H9 (cell line): ENCODE measurements around the gene L3MBTL4. TPM values are rescaled to one million over a fixed set of nuclear protein-coding genes. Genes with fewer than 3 reads are reported as not detected.

Experiments used
- DNase-seq: peaks from one replicate; pipeline ENCODE4 v3.0.0-alpha.2; 2017
- H2AFZ ChIP-seq: one replicate; pipeline ENCODE4 v1.6.1; 2013; ENCODE audit warnings: mild to moderate bottlenecking, low read length, control low read depth, moderate library complexity
- H2AK5ac ChIP-seq: 2 replicates; pipeline ENCODE4 v1.6.1; 2013; ENCODE audit warnings: low read length, control low read depth, mixed read lengths; ENCODE audit not compliant: insufficient read length
- H2BK120ac ChIP-seq: one replicate; pipeline ENCODE4 v1.6.1; 2013; ENCODE audit warnings: low read depth, mild to moderate bottlenecking, low read length, control low read depth, inconsistent platforms; ENCODE audit not compliant: poor library complexity, severe bottlenecking
- H2BK12ac ChIP-seq: 2 replicates; pipeline ENCODE4 v1.6.1; 2013; ENCODE audit warnings: low read length, control low read depth, mixed read lengths, low read depth; ENCODE audit not compliant: insufficient read length
- H2BK15ac ChIP-seq: 2 replicates; pipeline ENCODE4 v1.6.1; 2013; ENCODE audit warnings: low read depth, low read length, control low read depth
- H2BK20ac ChIP-seq: one replicate; pipeline ENCODE4 v1.6.1; 2013; ENCODE audit warnings: low read depth, mild to moderate bottlenecking, low read length, control low read depth, inconsistent platforms; ENCODE audit not compliant: poor library complexity, severe bottlenecking
- H2BK5ac ChIP-seq: 2 replicates; pipeline ENCODE4 v1.6.1; 2013; ENCODE audit warnings: low read length, control low read depth, mixed read lengths; ENCODE audit not compliant: insufficient read length
- H3K14ac ChIP-seq: 2 replicates; pipeline ENCODE4 v1.6.1; 2013; ENCODE audit warnings: low read length, control low read depth; ENCODE audit not compliant: insufficient read depth
- H3K18ac ChIP-seq: 2 replicates; pipeline ENCODE4 v1.6.1; 2013; ENCODE audit warnings: low read depth, mild to moderate bottlenecking, mixed read lengths, low read length, control low read depth; ENCODE audit not compliant: insufficient read length
- H3K23ac ChIP-seq: 2 replicates; pipeline ENCODE4 v1.6.1; 2013; ENCODE audit warnings: low read length, control low read depth, mixed read lengths, low read depth; ENCODE audit not compliant: insufficient read length
- H3K23me2 ChIP-seq: 2 replicates; pipeline ENCODE4 v1.6.1; 2013; ENCODE audit warnings: low read depth, mild to moderate bottlenecking, mixed read lengths, low read length, control low read depth; ENCODE audit not compliant: insufficient read length, poor library complexity, severe bottlenecking
- H3K27ac ChIP-seq: 2 replicates; pipeline ENCODE4 v1.5.1; 2013; ENCODE audit warnings: low read length, control low read depth, mixed read lengths, low read depth; ENCODE audit not compliant: insufficient read length
- H3K27me3 ChIP-seq: 2 replicates; pipeline ENCODE4 v1.6.1; 2013; ENCODE audit warnings: low read length, control low read depth, inconsistent platforms; ENCODE audit not compliant: insufficient read depth
- H3K4ac ChIP-seq: 2 replicates; pipeline ENCODE4 v1.6.1; 2013; ENCODE audit warnings: low read depth, mild to moderate bottlenecking, control low read depth, inconsistent platforms, low read length, moderate library complexity
- H3K4me1 ChIP-seq: 2 replicates; pipeline ENCODE4 v1.6.1; 2013; ENCODE audit warnings: low read length, control low read depth, inconsistent platforms; ENCODE audit not compliant: insufficient read depth
- H3K4me2 ChIP-seq: 2 replicates; pipeline ENCODE4 v1.6.1; 2013; ENCODE audit warnings: low read length, control low read depth, mixed read lengths; ENCODE audit not compliant: insufficient read length, insufficient read depth
- H3K56ac ChIP-seq: 2 replicates; pipeline ENCODE4 v1.6.1; 2013; ENCODE audit warnings: low read depth, mild to moderate bottlenecking, mixed read lengths, low read length, control low read depth; ENCODE audit not compliant: insufficient read length
- H3K79me1 ChIP-seq: 2 replicates; pipeline ENCODE4 v1.6.1; 2013; ENCODE audit warnings: low read depth, mild to moderate bottlenecking, moderate library complexity, low read length, control low read depth, inconsistent platforms; ENCODE audit not compliant: insufficient read depth, poor library complexity, severe bottlenecking
- H3K79me2 ChIP-seq: 2 replicates; pipeline ENCODE4 v1.6.1; 2013; ENCODE audit warnings: low read length, control low read depth, inconsistent platforms; ENCODE audit not compliant: insufficient read depth
- H3K9ac ChIP-seq: 2 replicates; pipeline ENCODE4 v1.6.1; 2013; ENCODE audit warnings: low read length, control low read depth, mixed read lengths; ENCODE audit not compliant: insufficient read length; ENCODE audit errors: extremely low read depth
- H3K9me3 ChIP-seq: one replicate; pipeline ENCODE4 v1.6.1; 2013; ENCODE audit warnings: low read depth, low read length, inconsistent platforms; ENCODE audit not compliant: control insufficient read depth
- H3T11ph ChIP-seq: one replicate; pipeline ENCODE4 v1.6.1; 2013; ENCODE audit warnings: mild to moderate bottlenecking, low read length, control low read depth, inconsistent platforms
- H4K20me1 ChIP-seq: one replicate; pipeline ENCODE4 v1.6.1; 2013; ENCODE audit not compliant: control insufficient read depth, insufficient read length, insufficient read depth
- H4K5ac ChIP-seq: 2 replicates; pipeline ENCODE4 v1.6.1; 2013; ENCODE audit warnings: low read depth, mild to moderate bottlenecking, mixed read lengths, low read length, control low read depth; ENCODE audit not compliant: insufficient read length
- H4K8ac ChIP-seq: replicated peaks from 2 replicates; pipeline ENCODE4 v1.6.1; 2013; ENCODE audit warnings: low read length, control low read depth, mixed read lengths, low read depth; ENCODE audit not compliant: insufficient read length
- H4K91ac ChIP-seq: 2 replicates; pipeline ENCODE4 v1.6.1; 2013; ENCODE audit warnings: low read depth, mild to moderate bottlenecking, moderate library complexity, mixed read lengths, low read length, control low read depth; ENCODE audit not compliant: insufficient read length
- H3K27ac Mint-ChIP-seq, 3 experiments: 2 replicates in 2 of 3; 3 replicates in 1 of 3; pipeline ENCODE4 v1.8.0; 2020 to 2021; ENCODE audit warnings: mixed read lengths in 3 of 3, mild to moderate bottlenecking in 1 of 3, moderate library complexity in 1 of 3
- H3K27me3 Mint-ChIP-seq: 2 replicates; pipeline ENCODE4 v1.8.0; 2021; ENCODE audit warnings: low read depth, mild to moderate bottlenecking, moderate library complexity, mixed read lengths
- H3K36me3 Mint-ChIP-seq, 3 experiments: 2 replicates in 2 of 3; 3 replicates in 1 of 3; pipeline ENCODE4 v1.8.0; 2020 to 2021; ENCODE audit warnings: low read depth in 3 of 3, mixed read lengths in 3 of 3; ENCODE audit not compliant: insufficient read depth in 1 of 3
- H3K4me1 Mint-ChIP-seq, 2 experiments: 2 replicates each; pipeline ENCODE4 v1.8.0; 2020; ENCODE audit warnings: mixed read lengths in 2 of 2
- H3K4me3 Mint-ChIP-seq, 2 experiments: 2 replicates in 1 of 2; 3 replicates in 1 of 2; pipeline ENCODE4 v1.8.0; 2020 to 2021; ENCODE audit warnings: mild to moderate bottlenecking in 2 of 2, mixed read lengths in 2 of 2, moderate library complexity in 1 of 2
- H3K9me3 Mint-ChIP-seq, 2 experiments: 2 replicates in 1 of 2; 3 replicates in 1 of 2; pipeline ENCODE4 v1.8.0; 2020; ENCODE audit warnings: mild to moderate bottlenecking in 2 of 2, mixed read lengths in 2 of 2, moderate library complexity in 1 of 2
- WGBS: extraction: QIAGEN DNeasy Blood & Tissue Kit; methylation state at CpG from one replicate; pipeline ENCODE4 v1.1.7; 2013; ENCODE audit warnings: missing lambda C conversion rate, low lambda C conversion rate, mixed read lengths; ENCODE audit not compliant: insufficient read length; ENCODE audit errors: extremely low coverage; 5-methylcytosine and 5-hydroxymethylcytosine counted together
- total RNA-seq: library from RNA; stranded (reverse); gene quantifications from 2 replicates; pipeline ENCODE4 v1.2.1, GENCODE V29; 2021
- TF ChIP-seq, protein P1 (sequence below): fragments of 200-600 bp; sonication (generic); conservative IDR thresholded peaks from 3 replicates; pipeline ENCODE4 v1.8.0; 2021; ENCODE audit warnings: antibody characterized with exemption, mild to moderate bottlenecking

L3MBTL4 gene
- total RNA-seq, 1 experiment from 2014 or later = 1.9 TPM

DNA sequence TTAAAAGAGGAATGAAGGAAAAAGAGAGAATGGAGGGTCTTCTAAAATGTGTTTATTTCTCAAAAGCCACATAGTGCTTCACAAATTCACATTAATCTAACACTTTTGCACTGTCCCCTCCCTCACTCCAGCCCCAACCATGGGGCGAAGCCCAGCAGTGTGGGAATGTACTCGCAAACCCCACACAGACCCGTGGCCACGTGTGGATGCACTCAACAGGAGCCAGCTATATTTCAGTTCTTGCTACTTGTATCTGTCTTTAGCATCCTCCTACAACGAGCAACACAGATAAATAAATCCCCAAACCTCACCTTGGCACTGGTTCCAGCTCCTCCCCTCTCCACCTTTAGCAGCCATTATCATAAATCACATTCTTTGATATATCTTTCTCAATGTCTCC lies 427.5 kb downstream of the L3MBTL4 start:
- Histone ChIP-seq H3K9me3 (no peaks in the 10 kb centered on the region), H3K79me2 (no peaks in the 10 kb centered on the region), H3K23ac (no peak overlapping the region), H2BK15ac (no peak overlapping the region), H3K4me1 (peaks cover 6% of the 10 kb centered on the region; the same call in 1 of the 2 replicates), H3K27ac (no peak overlapping the region), H2AFZ (no peak overlapping the region), H4K8ac (no peak overlapping the region), H3K9ac (no peak overlapping the region), H3K4me2 (no peak overlapping the region), H3K79me1 (no peaks in the 10 kb centered on the region), H3K56ac (no peak overlapping the region), H3K27me3 (no peaks in the 10 kb centered on the region), H3T11ph (no peak overlapping the region), H2BK5ac (no peak overlapping the region), H3K4ac (no peak overlapping the region), H4K20me1 (no peaks in the 10 kb centered on the region), H3K18ac (no peak overlapping the region), H4K5ac (no peak overlapping the region), H4K91ac (no peak overlapping the region), H3K23me2 (no peaks in the 10 kb centered on the region), H3K14ac (no peak overlapping the region), H2AK5ac (no peak overlapping the region), H2BK120ac (no peak overlapping the region), H2BK12ac (no peak overlapping the region), H2BK20ac (no peak overlapping the region)
- no peak overlapping the region for H3K27ac Mint-ChIP-seq
- no peaks in the 10 kb centered on the region for H3K27me3 Mint-ChIP-seq
- no peak for DNase-seq
- TF ChIP-seq, protein P1, sequence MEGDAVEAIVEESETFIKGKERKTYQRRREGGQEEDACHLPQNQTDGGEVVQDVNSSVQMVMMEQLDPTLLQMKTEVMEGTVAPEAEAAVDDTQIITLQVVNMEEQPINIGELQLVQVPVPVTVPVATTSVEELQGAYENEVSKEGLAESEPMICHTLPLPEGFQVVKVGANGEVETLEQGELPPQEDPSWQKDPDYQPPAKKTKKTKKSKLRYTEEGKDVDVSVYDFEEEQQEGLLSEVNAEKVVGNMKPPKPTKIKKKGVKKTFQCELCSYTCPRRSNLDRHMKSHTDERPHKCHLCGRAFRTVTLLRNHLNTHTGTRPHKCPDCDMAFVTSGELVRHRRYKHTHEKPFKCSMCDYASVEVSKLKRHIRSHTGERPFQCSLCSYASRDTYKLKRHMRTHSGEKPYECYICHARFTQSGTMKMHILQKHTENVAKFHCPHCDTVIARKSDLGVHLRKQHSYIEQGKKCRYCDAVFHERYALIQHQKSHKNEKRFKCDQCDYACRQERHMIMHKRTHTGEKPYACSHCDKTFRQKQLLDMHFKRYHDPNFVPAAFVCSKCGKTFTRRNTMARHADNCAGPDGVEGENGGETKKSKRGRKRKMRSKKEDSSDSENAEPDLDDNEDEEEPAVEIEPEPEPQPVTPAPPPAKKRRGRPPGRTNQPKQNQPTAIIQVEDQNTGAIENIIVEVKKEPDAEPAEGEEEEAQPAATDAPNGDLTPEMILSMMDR = no peak
- H3K9me3 Mint-ChIP-seq = no peaks in the 10 kb centered on the region; a peak in 1 of 5 replicates
- H3K36me3 Mint-ChIP-seq = peaks cover 0 to 4% (median 0%) of the 10 kb centered on the region in 3 experiments; a peak in 4 of 7 replicates
- H3K4me3 Mint-ChIP-seq = no peak overlapping the region
- no CpG with 5 or more reads among the region's 5 CpGs for WGBS
- peaks cover 15% of the 10 kb centered on the region in 2 experiments for H3K4me1 Mint-ChIP-seq
